HG02884 (cell line): ENCODE measurements around the gene PDZK1.
"Not testable (repeated sequence)": the region's sequence is repeated elsewhere in the genome, so short reads cannot be mapped to it uniquely, and the experiment has no call there.

Source experiments
- ATAC-seq: cut with Tn5 transposase; IDR thresholded peaks from one replicate; pipeline ENCODE4 v1.9.1; 2021; ENCODE audit warnings: mild to moderate bottlenecking, moderate library complexity; ENCODE audit not compliant: unreplicated experiment

PDZK1 gene

GRCh38 chr1:145665015-145665414 is 42.2 kb downstream of the PDZK1 start:
- not testable (repeated sequence) for ATAC-seq

GRCh38 chr1:145662502-145662901 is 44.7 kb downstream of the PDZK1 start:
- not testable (repeated sequence) for ATAC-seq

GRCh38 chr1:145656245-145656943 is 50.8 kb downstream of the PDZK1 start:
- ATAC-seq: not testable (repeated sequence)

GRCh38 chr1:145643990-145644389 is 63.2 kb downstream of the PDZK1 start:
- ATAC-seq: not testable (repeated sequence)

GRCh38 chr1:145641886-145642285 is 65.3 kb downstream of the PDZK1 start:
- ATAC-seq: not testable (repeated sequence)

GRCh38 chr1:145636237-145636636 is 70.9 kb downstream of the PDZK1 start:
- ATAC-seq: not testable (repeated sequence)

GRCh38 chr1:145622177-145622576 is 85.0 kb downstream of the PDZK1 start:
- ATAC-seq: not testable (repeated sequence)
